GM18505 (cell line): ENCODE results near the gene SLC8A1.

Experiments used
- ATAC-seq: cut with Tn5 transposase; IDR thresholded peaks from one replicate; pipeline ENCODE4 v1.9.1; 2021; ENCODE audit not compliant: unreplicated experiment
- POLR2A ChIP-seq: IDR thresholded peaks from 4 replicates; pipeline ENCODE4 v1.6.1; 2011; ENCODE audit warnings: borderline replicate concordance; ENCODE audit not compliant: insufficient read depth, insufficient read length; ENCODE audit errors: extremely low read depth

SLC8A1 gene

GRCh38 chr2:40230707-40231432, 221.0 kb downstream of the SLC8A1 start:
- TF ChIP-seq POLR2A, result no peak
- no peak for ATAC-seq

GRCh38 chr2:40230186-40230585, 221.7 kb downstream of the SLC8A1 start:
- ATAC-seq, result no peak
- TF ChIP-seq POLR2A, result no peak

GRCh38 chr2:40228310-40228709, 223.6 kb downstream of the SLC8A1 start:
- ATAC-seq, result no peak
- no peak for TF ChIP-seq POLR2A

- no peak for ATAC-seq
- TF ChIP-seq POLR2A, result no peak
Measured at GRCh38 chr2:40227210-40227609, 224.7 kb downstream of the SLC8A1 start.

- no peak for ATAC-seq
- TF ChIP-seq POLR2A, result no peak
Measured at GRCh38 chr2:40226637-40227036, 225.3 kb downstream of the SLC8A1 start.

GRCh38 chr2:40225670-40226210, 226.2 kb downstream of the SLC8A1 start:
- TF ChIP-seq POLR2A, result no peak
- ATAC-seq, result no peak

- no peak for TF ChIP-seq POLR2A
Measured at GRCh38 chr2:40224318-40224717, 227.6 kb downstream of the SLC8A1 start.

GRCh38 chr2:40220177-40220925, 231.5 kb downstream of the SLC8A1 start:
- no peak for ATAC-seq

More at GRCh38 chr2:40224318-40224717, 227.6 kb downstream of the SLC8A1 start:
- no peak for ATAC-seq

GRCh38 chr2:40219141-40219540, 232.7 kb downstream of the SLC8A1 start:
- ATAC-seq, result no peak
- TF ChIP-seq POLR2A, result no peak

More at GRCh38 chr2:40220177-40220925, 231.5 kb downstream of the SLC8A1 start:
- TF ChIP-seq POLR2A, result no peak

GRCh38 chr2:40218679-40219078, 233.2 kb downstream of the SLC8A1 start:
- TF ChIP-seq POLR2A, result no peak
- ATAC-seq, result no peak

- no peak for TF ChIP-seq POLR2A
- ATAC-seq, result no peak
Measured at GRCh38 chr2:40213619-40214018, 238.3 kb downstream of the SLC8A1 start.

- TF ChIP-seq POLR2A, result no peak
Measured at GRCh38 chr2:40213071-40213470, 238.8 kb downstream of the SLC8A1 start.

GRCh38 chr2:40210968-40211353, 240.9 kb downstream of the SLC8A1 start:
- no peak for ATAC-seq
- TF ChIP-seq POLR2A, result no peak

More at GRCh38 chr2:40213071-40213470, 238.8 kb downstream of the SLC8A1 start:
- no peak for ATAC-seq
